HEK293 (cell line): Measurements from ENCODE around the gene DPYSL4.

ENCODE experiments used
- CTCF ChIA-PET: fragments of 350-600 bp; formaldehyde crosslinking; extraction: SDS; loops from one replicate; lab custom pipeline; 2021; ENCODE audit warnings: antibody characterized with exemption; lab: Yijun Ruan, JAX
- POLR2A ChIA-PET: fragments of 300-600 bp; formaldehyde crosslinking; extraction: SDS; loops from one replicate; lab custom pipeline; 2020; ENCODE audit warnings: antibody characterized with exemption, inconsistent platforms; lab: Yijun Ruan, JAX
- H3K27ac ChIP-seq: fragments of 200-500 bp; sonication (Bioruptor generic); 2 replicates; pipeline ENCODE4 v1.5.1; 2014; ENCODE audit warnings: low read depth, low read length, control low read depth, inconsistent platforms; ENCODE audit errors: extremely low read depth
- H3K36me3 ChIP-seq, 2 experiments: fragments of 200-500 bp in 1 of 2; sonication (Bioruptor generic) in 1 of 2; 1 replicate in 1 of 2; 2 replicates in 1 of 2; pipeline ENCODE4 v1.5.1; 2014 to 2017; ENCODE audit warnings: inconsistent platforms in 2 of 2, low read length in 2 of 2; ENCODE audit not compliant: control insufficient read depth in 2 of 2, insufficient read depth in 1 of 2
- H3K4me1 ChIP-seq: fragments of 200-500 bp; sonication (Bioruptor generic); 2 replicates; pipeline ENCODE4 v1.5.1; 2014; ENCODE audit warnings: mild to moderate bottlenecking, low read length, inconsistent platforms; ENCODE audit not compliant: control insufficient read depth, insufficient read depth
- H3K4me3 ChIP-seq: 2 replicates; pipeline ENCODE4 v1.5.1; 2011; ENCODE audit warnings: low read depth, mild to moderate bottlenecking, control low read depth, low read length, moderate library complexity
- H3K9me3 ChIP-seq: fragments of 200-500 bp; sonication (Bioruptor generic); 2 replicates; pipeline ENCODE4 v1.5.1; 2014; ENCODE audit warnings: low read depth, low read length, inconsistent platforms; ENCODE audit not compliant: control insufficient read depth, insufficient read depth
- FEZF1 ChIP-seq: fragments of 450-650 bp; formaldehyde crosslinking; IDR thresholded peaks from 2 replicates; pipeline ENCODE4 v1.5.1; 2016; ENCODE audit warnings: missing biosample characterization, missing genetic modification characterization
- GLI2 ChIP-seq: fragments of 450-650 bp; formaldehyde crosslinking; IDR thresholded peaks from 2 replicates; pipeline ENCODE4; 2017; ENCODE audit warnings: missing biosample characterization, missing genetic modification characterization, low read depth, borderline replicate concordance
- GLI4 ChIP-seq: fragments of 450-650 bp; formaldehyde crosslinking; IDR thresholded peaks from 2 replicates; pipeline ENCODE4 v1.5.1; 2016; ENCODE audit warnings: missing biosample characterization, missing genetic modification characterization
- HIC1 ChIP-seq: fragments of 450-650 bp; formaldehyde crosslinking; IDR thresholded peaks from 2 replicates; pipeline ENCODE4 v1.5.1; 2016; ENCODE audit warnings: missing biosample characterization, missing genetic modification characterization
- YY2 ChIP-seq: fragments of 450-650 bp; formaldehyde crosslinking; IDR thresholded peaks from 2 replicates; pipeline ENCODE4 v1.5.1; 2016; ENCODE audit warnings: missing biosample characterization, missing genetic modification characterization
- ZIC2 ChIP-seq: fragments of 450-650 bp; formaldehyde crosslinking; IDR thresholded peaks from 2 replicates; pipeline ENCODE4 v1.5.1; 2016; ENCODE audit warnings: missing biosample characterization, missing genetic modification characterization
- ZNF324 ChIP-seq: fragments of 450-650 bp; formaldehyde crosslinking; IDR thresholded peaks from 2 replicates; pipeline ENCODE4 v1.5.1; 2016; ENCODE audit warnings: missing biosample characterization, missing genetic modification characterization
- ZNF362 ChIP-seq: fragments of 450-650 bp; formaldehyde crosslinking; IDR thresholded peaks from 2 replicates; pipeline ENCODE4 v1.5.1; 2016; ENCODE audit warnings: missing biosample characterization, missing genetic modification characterization
- ZNF501 ChIP-seq: fragments of 450-650 bp; formaldehyde crosslinking; IDR thresholded peaks from 2 replicates; pipeline ENCODE4 v1.5.1; 2016; ENCODE audit warnings: missing biosample characterization, missing genetic modification characterization
- ZNF521 ChIP-seq: fragments of 450-650 bp; formaldehyde crosslinking; IDR thresholded peaks from 2 replicates; pipeline ENCODE4 v1.5.1; 2017; ENCODE audit warnings: missing biosample characterization, mild to moderate bottlenecking, missing genetic modification characterization
- ZNF529 ChIP-seq: fragments of 450-650 bp; formaldehyde crosslinking; IDR thresholded peaks from 2 replicates; pipeline ENCODE4 v1.5.1; 2017; ENCODE audit warnings: missing genetic modification characterization, missing biosample characterization; ENCODE audit not compliant: insufficient replicate concordance
- ZNF596 ChIP-seq: fragments of 450-650 bp; IDR thresholded peaks from 2 replicates; pipeline ENCODE4 v1.5.0; 2018; ENCODE audit warnings: missing biosample characterization, mild to moderate bottlenecking, missing genetic modification characterization, moderate library complexity
- ZNF600 ChIP-seq: fragments of 450-650 bp; formaldehyde crosslinking; IDR thresholded peaks from 2 replicates; pipeline ENCODE4 v1.5.1; 2016; ENCODE audit warnings: missing biosample characterization, missing genetic modification characterization
- ZNF768 ChIP-seq: fragments of 450-650 bp; formaldehyde crosslinking; IDR thresholded peaks from 2 replicates; pipeline ENCODE4 v1.5.1; 2018; ENCODE audit warnings: missing biosample characterization, mild to moderate bottlenecking, missing genetic modification characterization

DPYSL4 gene

GRCh38 chr10:132169031-132169765 is 17.6 kb upstream of the DPYSL4 start (continued):
- no peak for TF ChIP-seq ZNF324 (tag by site-specific recombination)
- no peak for TF ChIP-seq ZNF529 (tag by site-specific recombination)
- no peak for TF ChIP-seq ZNF362 (tag by site-specific recombination)
- no peak for TF ChIP-seq YY2 (tag by site-specific recombination)
- TF ChIP-seq FEZF1 (tag by site-specific recombination) = no peak
- no peak for TF ChIP-seq ZNF501 (tag by site-specific recombination)

- ChIA-PET CTCF (interaction anchor here (0.7 to 1.0 kb wide), 2 partner anchors 252 to 276 kb away, joined by 3 read pairs; no protein-coding TSS in a partner anchor), POLR2A (no interaction called here)
- no peak for TF ChIP-seq GLI4 (tag by site-specific recombination)
- TF ChIP-seq ZIC2 (tag by site-specific recombination) = 0 out of 2 replicates have a peak, but pooled peaks have one; percentile 13
- Histone ChIP-seq H3K9me3 (no peaks in the 10 kb centered on the region), H3K4me1 (no peaks in the 10 kb centered on the region), H3K4me3 (no peak overlapping the region), H3K36me3 (no peaks in the 10 kb centered on the region), H3K27ac (no peak overlapping the region)
Observed at GRCh38 chr10:132169766-132170560, 16.8 kb upstream of the DPYSL4 start.

GRCh38 chr10:132170561-132171361 is 16.0 kb upstream of the DPYSL4 start:
- ChIA-PET POLR2A (no interaction called here), CTCF (interaction anchor here (0.6 to 1.0 kb wide), 2 partner anchors 276 to 350 kb away, joined by 3 read pairs; no protein-coding TSS in a partner anchor)
- no peak overlapping the region for H3K4me3 ChIP-seq
- no peaks in the 10 kb centered on the region for H3K4me1 ChIP-seq
- 0 out of 2 replicates have a peak, but pooled peaks have one; percentile 37 for TF ChIP-seq ZNF600
- TF ChIP-seq GLI2 (tag by site-specific recombination) = no peak
- no peak for TF ChIP-seq ZNF768 (tag by site-specific recombination)
- no peak for TF ChIP-seq ZNF521 (tag by site-specific recombination)
- no peak for TF ChIP-seq ZNF596 (tag by site-specific recombination)
- TF ChIP-seq HIC1 (tag by site-specific recombination) = no peak
- no peak overlapping the region for H3K27ac ChIP-seq
- H3K9me3 ChIP-seq = no peaks in the 10 kb centered on the region
- H3K36me3 ChIP-seq = no peaks in the 10 kb centered on the region
